Fibroblast of peridontal ligament (primary cell): ENCODE measurements around the gene OSBPL8.

Experiments
- DNase-seq: peaks from one replicate; pipeline ENCODE4 v3.0.0-alpha.2; 2010; ENCODE audit errors: extremely low read depth

The OSBPL8 gene

DNA sequence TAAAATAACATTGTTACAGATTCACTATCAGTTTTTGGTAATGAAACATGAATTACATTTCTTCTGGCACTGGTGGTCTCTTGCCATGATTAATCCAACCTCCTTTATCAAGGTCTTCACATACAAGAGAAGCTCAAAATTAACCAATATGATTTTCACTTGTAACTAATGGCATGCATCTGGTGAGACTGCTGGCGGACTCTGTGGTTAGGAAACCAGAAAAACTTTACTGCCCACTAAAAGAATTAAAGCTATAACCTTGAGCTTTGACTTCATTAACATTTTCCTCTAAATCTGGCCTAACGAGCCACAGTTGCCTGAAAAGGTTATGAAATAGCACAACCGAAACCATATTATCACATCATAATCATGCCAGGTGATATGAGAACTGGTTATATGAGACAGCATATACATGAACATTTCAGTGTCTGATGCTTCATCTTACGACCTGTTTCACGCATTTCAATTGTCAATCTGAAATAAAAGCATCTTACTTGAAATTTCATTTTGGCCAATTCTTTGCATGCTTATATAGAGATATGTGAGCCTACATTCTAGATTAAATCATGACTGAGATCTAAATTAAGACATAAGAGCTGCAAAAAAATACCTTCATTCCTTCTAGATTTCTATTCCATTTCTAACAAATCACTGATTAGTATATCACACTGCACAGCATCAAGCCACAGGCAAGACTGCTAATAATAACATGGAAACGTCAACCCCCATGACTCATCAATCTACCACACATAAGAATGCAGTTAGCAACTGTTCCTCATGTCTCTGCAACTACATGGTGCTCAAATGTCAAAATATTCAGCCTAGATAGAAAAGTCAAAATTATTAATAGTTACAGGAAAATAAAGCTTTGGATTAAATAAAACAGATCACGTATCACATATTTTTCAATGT is 89.3 kb downstream of the OSBPL8 start:
- DNase-seq: peak; percentile 86

DNA sequence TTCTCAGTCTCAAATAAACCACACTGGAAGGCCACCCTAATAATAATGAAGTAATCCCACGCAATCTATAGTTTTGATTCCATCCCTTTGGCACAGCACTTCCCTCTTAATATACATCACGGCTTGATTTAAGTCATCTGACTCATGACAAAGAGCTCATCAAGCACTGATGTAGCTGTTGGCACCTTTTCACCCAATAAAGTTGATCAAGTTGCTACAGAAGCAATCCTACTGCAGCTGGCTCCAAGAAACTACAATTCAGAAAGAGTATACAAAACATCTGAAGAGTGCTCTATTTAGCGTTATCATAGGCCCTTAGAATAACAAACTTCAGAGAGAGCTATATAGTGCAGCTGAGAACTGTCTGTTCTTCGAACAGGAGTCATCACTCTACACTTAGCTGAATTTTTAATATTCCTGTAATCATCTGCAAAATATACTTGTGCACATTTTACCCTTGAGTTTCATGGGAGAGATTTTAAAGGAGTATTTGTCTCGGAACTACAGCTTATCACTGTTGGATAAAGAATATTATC is 94.9 kb downstream of the OSBPL8 start:
- no peak for DNase-seq

GRCh38 chr12:76462668-76463224 is 96.8 kb downstream of the OSBPL8 start:
- DNase-seq: peak; percentile 49

- no peak for DNase-seq
Measured at GRCh38 chr12:76460807-76461206, 98.8 kb downstream of the OSBPL8 start.

DNA sequence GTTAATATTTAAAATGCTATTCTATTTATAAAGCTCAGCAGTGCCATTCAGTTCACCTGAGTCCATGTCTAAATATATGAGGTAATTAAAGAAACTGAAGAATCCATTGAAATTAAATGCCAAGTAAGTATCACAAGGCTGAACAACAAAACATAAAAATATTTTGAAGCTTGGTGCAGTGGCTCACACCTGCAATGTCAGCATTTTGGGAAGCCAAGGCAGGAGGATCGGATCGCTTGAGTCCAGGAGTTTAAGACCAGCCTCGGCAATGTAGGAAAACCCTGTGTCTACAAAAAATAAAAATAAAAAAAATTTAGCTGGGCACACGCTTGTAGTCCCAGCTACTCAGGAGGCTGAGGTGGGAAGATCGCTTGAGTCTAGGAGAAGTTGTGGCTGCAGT is 101.8 kb downstream of the OSBPL8 start:
- no peak for DNase-seq

- no peak for DNase-seq
Measured at GRCh38 chr12:76457010-76457409, 102.6 kb downstream of the OSBPL8 start.

GRCh38 chr12:76455582-76456345 is 103.8 kb downstream of the OSBPL8 start:
- DNase-seq: peak; percentile 88

GRCh38 chr12:76451528-76451927 is 108.0 kb downstream of the OSBPL8 start:
- DNase-seq: no peak

DNA sequence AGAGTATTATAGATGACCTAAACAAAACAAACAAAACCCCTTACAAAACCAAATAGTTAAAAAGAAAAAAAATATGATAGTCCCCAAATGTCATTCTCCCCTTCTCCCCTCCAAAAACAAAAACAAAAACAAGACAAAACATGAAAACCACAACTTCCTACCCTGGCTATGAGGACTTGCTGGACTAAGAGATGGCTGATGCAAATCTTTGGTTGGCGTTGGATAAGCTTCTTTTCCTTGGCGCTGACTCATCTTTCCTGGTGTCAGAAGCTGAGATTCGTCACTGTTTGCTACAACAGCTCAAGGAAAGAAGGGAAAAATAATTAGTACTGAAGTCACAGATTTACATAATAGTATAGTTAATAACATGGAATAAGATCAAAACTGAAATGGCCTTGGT is 108.9 kb downstream of the OSBPL8 start:
- DNase-seq: peak; percentile 30

DNA sequence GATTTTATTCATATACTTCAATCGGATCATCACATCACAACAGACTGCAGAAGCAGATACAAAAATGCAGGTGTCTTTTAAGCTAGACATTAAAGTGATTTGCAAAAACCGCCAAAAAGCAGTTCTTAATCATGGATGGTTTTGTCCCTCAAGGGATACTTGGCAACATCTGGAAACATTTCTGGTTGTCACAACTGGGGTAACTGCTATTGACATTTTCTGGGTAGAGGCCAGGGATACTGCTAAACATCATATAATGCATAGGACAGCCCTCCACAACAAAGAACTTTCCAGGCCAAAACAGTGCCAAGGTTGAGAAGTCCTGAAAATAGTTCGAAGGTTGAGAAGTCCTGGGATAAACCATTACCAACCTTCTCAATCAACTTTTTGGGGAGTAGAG is 109.6 kb downstream of the OSBPL8 start:
- DNase-seq: no peak

- peak; percentile 51 for DNase-seq
Measured at GRCh38 chr12:76449583-76449982, 110.0 kb downstream of the OSBPL8 start.

DNA sequence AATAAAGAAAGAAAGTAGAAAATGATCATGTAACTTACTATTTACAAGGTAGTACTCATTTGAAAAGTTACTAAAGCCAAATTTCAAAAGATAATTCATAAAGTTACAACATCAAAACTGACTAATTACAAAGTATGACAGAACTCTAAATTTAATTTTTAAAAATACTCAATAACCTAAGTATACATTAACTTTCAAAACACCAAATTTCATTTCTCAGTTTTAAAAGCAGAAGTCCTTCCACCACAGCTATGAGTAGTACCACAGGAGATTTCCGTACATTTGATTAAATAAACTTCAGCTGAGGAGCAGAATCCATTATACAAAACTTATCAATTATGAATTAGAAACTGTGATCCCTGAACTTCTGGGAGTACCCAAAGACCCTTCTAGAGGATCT is 110.6 kb downstream of the OSBPL8 start:
- no peak for DNase-seq

- DNase-seq: no peak
Measured at GRCh38 chr12:76446090-76446489, 113.5 kb downstream of the OSBPL8 start.

GRCh38 chr12:76445462-76445861 is 114.1 kb downstream of the OSBPL8 start:
- DNase-seq: no peak

- peak; percentile 35 for DNase-seq
Measured at GRCh38 chr12:76444408-76444984, 115.1 kb downstream of the OSBPL8 start.

DNA sequence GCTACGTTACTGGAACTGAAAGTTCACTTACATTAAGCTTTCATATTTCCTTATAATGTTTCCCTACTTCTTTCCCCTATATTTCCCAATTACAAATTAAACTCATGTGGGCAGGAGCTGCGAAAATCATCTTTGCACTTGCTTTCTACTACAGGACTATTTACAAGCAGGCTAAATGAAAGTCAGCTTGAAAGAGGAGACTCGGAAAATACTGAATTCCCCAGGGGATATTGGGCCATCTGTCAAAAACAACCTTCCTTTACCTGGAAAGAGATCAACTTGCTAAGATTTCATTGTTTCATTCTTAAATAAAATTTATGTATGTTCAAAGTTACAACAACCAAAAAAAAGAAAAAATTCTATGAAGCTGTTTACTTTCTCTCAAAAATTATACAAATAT is 118.6 kb downstream of the OSBPL8 start:
- DNase-seq: no peak

DNA sequence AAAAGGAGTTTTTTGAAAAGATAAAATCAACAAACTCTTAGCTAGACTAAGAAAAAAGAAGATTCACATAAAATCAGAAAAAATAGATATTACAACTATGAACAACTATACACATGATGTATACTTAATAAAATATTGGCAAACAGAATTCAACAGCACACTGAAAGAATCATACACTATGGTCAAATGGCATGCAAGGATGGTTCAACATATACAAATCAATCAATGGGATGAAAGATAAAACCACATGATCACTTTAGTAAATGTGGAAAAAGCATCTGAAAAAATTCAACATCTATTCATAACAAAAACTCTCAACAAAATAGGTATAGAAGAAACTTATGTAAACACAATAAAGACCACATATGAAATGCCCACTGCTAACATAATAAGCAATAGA is 126.8 kb downstream of the OSBPL8 start:
- DNase-seq: no peak

DNA sequence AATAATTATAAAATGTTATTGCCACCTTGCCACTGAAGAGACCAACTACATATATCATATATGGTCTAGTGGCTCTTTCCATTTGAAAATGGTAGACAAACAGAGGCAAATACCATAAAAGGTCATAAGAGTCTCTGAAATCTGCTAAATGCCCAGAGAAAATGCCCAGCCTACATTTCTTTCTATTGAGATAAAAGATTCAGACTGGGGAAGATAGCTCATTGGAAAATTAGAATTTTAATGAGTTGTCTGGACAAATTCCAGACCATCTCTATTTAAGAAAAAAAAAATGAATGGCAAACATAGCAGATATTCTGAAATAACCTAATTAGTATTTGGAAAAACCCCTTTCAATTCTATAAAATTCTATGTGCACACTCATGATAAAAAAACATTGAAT is 131.5 kb downstream of the OSBPL8 start:
- no peak for DNase-seq

GRCh38 chr12:76426160-76426559 is 133.4 kb downstream of the OSBPL8 start:
- no peak for DNase-seq

- no peak for DNase-seq
Measured at GRCh38 chr12:76424941-76425340, 134.6 kb downstream of the OSBPL8 start.

DNA sequence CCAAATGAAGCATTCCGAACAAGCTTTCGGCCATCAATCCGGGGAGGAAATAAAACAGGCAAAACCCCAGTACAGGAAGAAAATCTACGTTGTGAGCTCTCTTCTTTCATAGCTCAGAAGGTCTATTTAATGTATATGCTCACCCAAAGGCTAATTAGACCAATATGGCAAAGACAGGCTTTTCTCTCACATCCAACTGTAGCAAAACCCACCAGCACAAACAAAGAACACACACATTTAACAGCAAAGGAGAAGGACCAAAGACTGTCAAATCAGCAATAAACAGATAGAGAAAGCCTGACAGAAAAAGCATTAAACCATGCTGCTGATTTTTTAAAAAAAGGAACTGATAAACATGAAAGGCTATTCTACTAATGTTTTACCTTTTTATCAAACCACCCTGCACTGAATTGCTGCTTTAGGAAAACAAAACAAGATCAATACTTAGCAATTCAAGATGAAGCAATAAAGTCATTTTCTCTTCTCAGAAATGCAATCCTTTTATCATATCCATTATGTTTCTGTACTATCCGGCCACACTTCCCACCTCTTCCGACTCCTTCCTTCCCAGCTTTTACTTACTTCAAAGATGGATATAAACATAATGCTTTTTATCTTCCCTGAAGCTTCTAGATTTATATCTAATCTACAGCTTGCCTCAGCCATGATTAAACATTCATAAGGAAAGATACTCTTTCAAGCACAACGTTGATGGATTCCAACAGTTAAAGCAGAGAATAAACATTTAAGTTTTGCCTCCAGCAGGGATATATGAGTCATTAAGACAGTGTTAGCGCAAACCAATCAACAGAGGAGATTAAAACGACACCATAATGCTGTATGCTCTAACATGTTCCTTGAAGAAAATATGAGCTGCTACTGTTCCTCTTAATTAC is 136.8 kb downstream of the OSBPL8 start:
- peak; percentile 75 for DNase-seq
